ELR (cell line): ENCODE measurements around the gene CEP83.
"Not testable (repeated sequence)": the region's sequence is repeated elsewhere in the genome, so short reads cannot be mapped to it uniquely, and the experiment has no call there.

Source experiments
- DNase-seq: peaks from one replicate; pipeline ENCODE4 v3.0.0-alpha.2; 2015; ENCODE audit warnings: low read depth

The CEP83 gene

DNA sequence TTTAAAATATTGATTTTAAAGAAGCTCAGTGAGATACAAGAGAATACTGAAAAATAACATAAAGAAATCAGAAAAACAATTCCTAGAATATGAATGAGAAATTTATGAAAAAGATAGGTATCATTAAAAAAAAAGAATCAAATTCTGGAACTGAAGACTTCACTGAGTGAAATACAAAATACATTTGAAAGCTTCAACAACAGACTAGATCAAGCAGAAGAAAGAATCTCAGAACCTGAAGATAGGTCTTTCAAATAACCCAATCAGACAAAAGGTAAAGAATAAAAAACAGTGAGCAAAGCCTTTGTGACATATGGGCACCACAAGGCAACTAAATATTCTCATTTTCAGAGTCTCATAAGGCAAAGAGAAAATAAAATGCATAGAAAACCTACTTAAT, 29.4 kb downstream of the CEP83 start:
- DNase-seq = no peak

DNA sequence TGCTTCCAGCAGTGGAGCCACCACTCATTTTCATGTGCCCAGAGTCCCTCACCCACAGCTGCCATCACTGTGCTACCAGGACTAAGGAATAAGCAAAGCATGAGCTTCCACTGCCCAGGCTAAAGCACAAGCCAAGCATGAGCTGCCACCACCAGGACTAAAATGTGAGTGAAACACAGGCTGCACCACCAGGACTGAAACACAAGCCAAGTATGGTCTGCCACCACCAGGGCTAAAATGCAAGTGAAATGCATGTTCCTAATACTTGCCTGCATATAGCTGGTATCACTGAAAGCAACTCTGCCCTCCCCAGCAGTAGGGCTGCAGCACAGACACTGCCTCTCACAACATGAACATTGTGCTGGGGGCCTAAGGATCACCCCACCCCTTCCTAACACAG, 30.0 kb downstream of the CEP83 start:
- no peak for DNase-seq

GRCh38 chr12:94429191-94429590, 30.5 kb downstream of the CEP83 start:
- DNase-seq = no peak

- DNase-seq = peak; percentile 11
These were observed 31.9 kb downstream of the CEP83 start for GRCh38 chr12:94427501-94428381.

DNA sequence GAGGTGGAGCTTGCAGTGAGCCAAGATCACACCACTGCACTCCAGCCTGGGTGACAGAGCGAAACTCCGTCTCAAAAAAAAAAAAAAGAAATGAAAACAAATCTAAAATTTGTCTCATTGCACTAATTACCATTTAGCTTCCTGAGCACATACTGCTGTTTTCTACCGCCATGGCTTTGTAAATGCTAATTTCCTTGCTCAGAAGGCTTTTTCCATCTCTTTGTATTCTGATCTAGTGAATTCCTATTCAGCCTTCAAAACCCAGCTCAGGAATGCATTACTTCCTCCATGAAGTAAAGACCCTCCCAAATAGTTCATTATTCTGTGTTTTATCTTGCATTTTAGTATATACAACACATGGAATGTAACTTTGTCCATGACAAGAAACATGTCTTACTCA, 33.6 kb downstream of the CEP83 start:
- no peak for DNase-seq

GRCh38 chr12:94424830-94425229, 34.8 kb downstream of the CEP83 start:
- peak; percentile 50 for DNase-seq

- no peak for DNase-seq
These were observed 37.6 kb downstream of the CEP83 start for GRCh38 chr12:94421868-94422740.

DNA sequence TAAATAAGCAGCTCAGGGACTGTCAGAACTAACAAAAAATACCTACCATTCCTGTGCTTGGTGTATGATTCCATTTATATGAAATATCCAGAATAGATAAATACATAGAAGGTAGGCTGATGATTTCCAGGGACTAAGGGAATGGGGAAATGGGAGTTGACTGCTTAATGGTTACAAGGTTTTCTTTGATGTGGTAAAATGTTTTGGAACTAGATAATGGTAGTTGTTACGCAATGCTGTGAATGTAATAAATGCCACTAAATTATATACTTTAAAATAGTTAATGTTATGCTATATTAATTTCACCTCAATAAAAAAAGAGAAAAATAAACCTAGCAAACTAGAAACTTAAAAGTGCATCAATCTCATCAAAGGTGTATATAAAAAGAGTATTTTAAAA, 41.1 kb downstream of the CEP83 start:
- DNase-seq = no peak

DNA sequence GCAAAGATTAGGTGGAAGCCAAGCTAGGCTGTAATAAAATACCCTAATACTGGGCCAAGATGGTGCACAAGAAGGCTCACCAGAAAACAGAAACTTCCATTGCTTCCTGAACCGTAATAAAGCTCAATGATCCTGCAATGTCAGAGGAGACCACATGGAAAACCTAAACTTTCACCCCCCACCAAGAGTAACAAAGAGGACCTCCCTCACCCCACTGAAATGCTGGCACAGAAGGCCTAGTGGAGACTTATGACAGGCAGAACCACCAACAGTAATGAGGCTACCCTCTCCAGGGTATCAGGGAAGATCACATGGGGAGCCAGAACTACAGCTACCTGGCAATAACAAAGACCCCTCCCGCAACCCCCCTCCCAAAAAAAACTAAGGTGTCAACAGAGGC, 43.1 kb downstream of the CEP83 start:
- no peak for DNase-seq

GRCh38 chr12:94415066-94415465, 44.6 kb downstream of the CEP83 start:
- DNase-seq = no peak

- DNase-seq = no peak
These were observed 54.1 kb downstream of the CEP83 start for GRCh38 chr12:94405413-94406116.

GRCh38 chr12:94404854-94405253, 54.8 kb downstream of the CEP83 start:
- no peak for DNase-seq

- no peak for DNase-seq
These were observed 58.3 kb downstream of the CEP83 start for GRCh38 chr12:94401326-94401725.

GRCh38 chr12:94398685-94399084, 61.0 kb downstream of the CEP83 start:
- DNase-seq = not testable (repeated sequence)

DNA sequence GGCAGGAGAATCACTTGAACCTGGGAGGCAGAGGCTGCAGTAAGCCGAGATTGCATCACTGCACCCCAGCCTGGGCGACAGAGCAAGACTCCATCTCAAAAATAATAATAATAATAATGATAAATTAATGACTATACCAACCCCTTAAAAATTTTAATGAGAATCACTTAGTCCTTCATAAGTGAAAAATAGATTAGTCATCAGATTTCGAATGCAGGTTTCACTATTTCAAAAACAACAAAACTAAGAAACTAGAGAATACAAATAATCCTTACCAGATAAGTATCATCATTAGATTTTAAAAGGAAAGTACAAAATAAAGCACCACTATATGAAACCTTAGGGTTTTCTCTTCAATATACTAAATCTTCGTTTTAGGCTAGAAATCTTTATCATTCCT, 62.3 kb downstream of the CEP83 start:
- no peak for DNase-seq

- not testable (repeated sequence) for DNase-seq
These were observed 63.7 kb downstream of the CEP83 start for GRCh38 chr12:94396014-94396413.

GRCh38 chr12:94390130-94390485, 69.6 kb downstream of the CEP83 start:
- DNase-seq = no peak

- DNase-seq = not testable (repeated sequence)
These were observed 70.1 kb downstream of the CEP83 start for GRCh38 chr12:94389482-94390129.

- no peak for DNase-seq
These were observed 73.2 kb downstream of the CEP83 start for GRCh38 chr12:94386422-94386821.

DNA sequence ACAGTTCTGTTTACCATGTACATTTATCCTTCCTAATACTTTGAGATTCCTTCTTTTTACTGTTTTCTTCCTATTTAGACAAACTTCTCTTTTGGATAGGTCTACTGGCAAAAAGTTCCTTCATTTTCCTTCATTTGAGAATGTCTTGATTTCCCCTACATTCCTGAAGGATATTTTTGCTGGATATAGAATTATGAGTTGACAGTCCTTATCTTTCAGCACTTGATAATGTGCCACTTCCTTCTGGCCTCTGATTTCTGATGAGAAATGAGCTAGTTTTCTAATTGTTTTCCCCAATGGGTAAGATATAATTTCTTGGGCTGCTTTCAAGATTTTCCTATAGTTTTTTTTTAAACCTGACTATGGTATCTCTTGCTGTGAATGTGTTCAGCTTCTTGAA, 75.6 kb downstream of the CEP83 start:
- no peak for DNase-seq

DNA sequence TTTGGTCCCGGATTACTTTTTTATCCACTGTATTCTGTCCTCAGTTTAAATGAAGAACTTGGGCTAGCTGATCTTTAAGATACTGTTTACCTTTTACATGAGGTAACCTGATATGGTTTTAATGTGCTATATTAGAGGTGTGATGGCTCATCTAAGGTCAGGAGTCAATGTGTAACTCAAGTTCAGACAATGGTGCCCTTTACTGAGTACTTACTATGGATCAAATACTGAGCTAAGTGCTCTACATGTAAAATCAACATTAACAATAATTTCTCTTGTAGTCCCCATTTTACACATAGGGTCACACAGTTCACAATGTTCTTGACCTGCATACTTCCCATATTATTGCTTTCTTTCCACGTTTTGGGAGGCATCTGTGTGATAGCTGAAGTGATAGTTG, 79.2 kb downstream of the CEP83 start:
- no peak for DNase-seq
